ENCODE results near the gene ENOX1.
"Not testable (repeated sequence)": the region's sequence is repeated elsewhere in the genome, so short reads cannot be mapped to it uniquely, and the experiment has no call there.

Gene ENOX1

DNA sequence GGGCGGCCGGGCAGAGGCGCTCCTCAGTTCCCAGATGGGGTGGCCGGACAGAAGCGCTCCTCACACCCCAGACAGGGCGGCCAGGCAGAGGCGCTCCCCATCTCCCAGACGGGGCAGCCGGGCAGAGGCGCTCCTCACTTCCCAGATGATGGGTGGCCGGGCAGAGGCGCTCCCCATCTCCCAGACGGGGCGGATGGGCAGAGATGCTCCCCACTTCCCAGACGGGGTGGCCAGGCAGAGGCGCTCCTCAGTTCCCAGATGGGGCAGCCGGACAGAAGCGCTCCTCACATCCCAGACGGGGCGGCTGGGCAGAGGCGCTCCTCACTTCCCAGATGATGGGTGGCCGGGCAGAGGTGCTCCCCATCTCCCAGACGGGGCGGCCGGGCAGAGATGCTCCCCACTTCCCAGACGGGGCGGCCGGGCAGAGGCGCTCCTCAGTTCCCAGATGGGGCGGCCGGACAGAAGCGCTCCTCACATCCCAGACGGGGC, 370.8 kb downstream of the ENOX1 start:
- DNase-seq: not testable (repeated sequence)

- no peak for DNase-seq
These were observed 372.7 kb downstream of the ENOX1 start for GRCh38 chr13:43414111-43414510.

DNA sequence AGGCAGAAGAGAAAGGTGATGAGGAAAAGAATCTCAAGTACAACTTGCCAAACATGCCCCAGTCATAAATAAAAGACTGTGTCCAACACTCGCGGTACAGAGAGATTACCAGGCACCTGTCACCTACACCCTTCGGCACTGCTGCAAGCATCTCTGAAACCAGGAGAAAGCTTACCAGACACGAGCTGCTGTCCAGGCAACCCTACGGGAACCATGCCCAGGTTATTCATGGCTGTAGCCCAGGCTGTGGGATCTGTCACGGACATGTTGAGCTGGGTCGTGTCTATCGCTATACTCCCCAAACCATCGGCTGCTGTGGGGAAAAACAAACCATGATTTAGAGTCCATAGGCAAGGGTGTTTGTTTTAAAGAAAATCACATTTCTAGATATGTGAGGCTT, 375.0 kb downstream of the ENOX1 start:
- DNase-seq: no peak

DNA sequence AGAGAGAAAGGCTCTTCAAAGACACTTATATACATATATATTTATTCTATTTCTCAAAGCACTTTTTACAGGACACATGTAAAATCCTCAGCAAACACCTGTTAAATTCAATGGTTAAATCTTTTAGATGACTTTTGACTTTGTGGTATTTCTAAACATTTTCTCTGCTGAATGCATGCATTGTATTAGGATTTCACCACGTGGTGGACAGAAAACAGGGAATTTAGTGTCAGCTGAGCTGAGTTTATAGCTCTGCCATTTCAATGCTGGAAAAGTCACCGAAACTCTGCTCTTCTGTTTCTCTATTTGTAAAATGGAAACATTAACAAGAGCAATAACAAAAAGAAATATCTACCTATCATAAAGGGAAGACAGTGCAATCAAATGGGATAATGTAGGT, 375.6 kb downstream of the ENOX1 start:
- no peak for DNase-seq

- no peak for DNase-seq
These were observed 378.5 kb downstream of the ENOX1 start for GRCh38 chr13:43408274-43408673.

- DNase-seq: no peak
These were observed 379.7 kb downstream of the ENOX1 start for GRCh38 chr13:43407023-43407581.

DNA sequence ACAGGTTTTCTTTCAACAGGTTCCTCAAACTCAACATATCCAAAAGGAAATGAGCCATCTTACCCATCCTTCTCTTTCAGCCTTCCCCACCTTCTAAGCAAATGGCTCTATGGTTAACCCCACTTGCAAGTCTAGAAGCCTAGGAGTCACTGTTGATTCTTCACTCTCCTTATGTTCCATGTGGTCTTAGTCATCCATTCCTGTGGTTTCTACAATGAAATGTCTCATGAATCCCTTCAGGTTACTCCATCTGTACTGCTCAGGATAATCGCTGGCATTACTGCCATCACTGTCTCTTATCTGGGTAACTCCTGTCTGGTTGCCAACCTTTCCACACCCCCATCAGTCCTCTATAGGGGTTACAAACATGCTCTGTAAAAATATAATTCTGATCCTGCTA, 381.3 kb downstream of the ENOX1 start:
- no peak for DNase-seq

GRCh38 chr13:43402380-43402779, 384.4 kb downstream of the ENOX1 start:
- no peak for DNase-seq

DNA sequence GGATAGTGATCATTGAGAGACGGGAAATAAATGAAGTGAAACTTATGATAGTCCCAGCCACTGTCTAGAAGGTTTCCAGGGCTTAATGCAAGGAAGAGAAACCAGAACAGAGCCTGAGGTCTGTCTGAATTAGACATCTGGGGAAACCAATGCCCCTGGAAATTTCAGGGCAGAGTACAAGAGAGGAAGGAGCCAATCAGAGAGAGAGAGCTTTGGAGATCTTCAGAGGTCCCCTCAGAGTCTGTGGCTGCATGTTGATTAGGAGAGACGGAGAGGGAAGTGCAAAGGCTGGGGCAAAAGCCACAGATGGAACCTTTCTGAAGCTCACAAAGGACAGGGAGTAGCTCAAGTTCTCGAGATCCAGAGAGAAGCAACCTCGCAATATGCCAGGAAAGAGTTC, 385.4 kb downstream of the ENOX1 start:
- DNase-seq: no peak

DNA sequence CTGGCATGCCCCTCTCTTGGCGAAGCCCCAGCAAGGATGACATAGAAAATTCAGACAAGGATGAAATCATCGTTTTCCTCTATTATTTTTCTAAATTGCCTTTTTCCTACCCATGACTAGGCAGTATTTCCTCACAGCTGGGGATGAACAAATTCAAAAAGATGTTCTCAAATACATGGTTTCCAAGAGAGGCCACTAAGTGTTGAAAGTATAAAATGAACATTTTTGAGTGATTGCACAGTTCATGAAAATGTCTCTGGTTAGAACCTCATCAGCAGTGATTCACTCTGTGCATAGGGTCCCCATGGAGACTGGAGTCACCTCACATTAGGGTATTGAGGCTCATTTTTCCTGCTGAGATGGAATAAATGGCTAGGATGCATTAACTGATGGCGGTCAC, 389.7 kb downstream of the ENOX1 start:
- DNase-seq: no peak

DNA sequence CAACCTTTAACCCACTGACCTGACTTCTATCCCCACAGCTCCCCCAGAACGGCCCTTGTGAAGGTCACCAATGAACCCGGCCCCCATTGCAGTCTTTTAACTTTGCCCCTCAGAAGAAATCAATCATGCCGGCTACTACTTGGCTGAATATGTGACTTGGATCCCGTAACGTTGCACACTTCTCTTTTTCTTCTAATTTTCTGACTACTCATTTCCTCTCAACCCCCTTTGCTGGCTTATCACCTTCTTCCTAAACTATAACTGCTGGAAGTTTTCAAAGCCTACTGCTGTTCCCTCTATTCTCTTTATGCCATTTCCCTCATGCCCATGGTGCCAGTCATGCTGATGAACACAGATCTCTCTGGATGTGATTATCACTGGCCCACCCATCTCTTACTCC, 395.7 kb downstream of the ENOX1 start:
- DNase-seq: no peak

- no peak for DNase-seq
These were observed 396.2 kb downstream of the ENOX1 start for GRCh38 chr13:43390619-43391018.

DNA sequence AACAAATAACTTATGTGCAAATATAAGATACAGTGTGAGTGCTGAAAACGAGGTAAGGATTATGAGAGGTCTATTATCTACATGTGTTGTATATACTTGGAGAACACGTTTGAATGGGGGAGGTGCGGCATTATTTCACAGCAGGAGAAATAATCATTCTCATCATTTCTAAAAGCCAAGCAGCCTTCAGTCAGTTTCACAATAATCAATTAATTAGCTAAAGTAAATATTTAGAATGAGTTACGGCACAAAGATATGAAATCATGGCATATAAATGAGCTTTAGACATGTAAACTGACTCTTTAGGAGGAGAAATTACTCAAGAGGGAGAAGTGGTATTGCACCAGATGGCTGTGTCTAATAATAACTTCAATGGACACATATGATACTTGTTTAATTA, 396.8 kb downstream of the ENOX1 start:
- DNase-seq: no peak

DNA sequence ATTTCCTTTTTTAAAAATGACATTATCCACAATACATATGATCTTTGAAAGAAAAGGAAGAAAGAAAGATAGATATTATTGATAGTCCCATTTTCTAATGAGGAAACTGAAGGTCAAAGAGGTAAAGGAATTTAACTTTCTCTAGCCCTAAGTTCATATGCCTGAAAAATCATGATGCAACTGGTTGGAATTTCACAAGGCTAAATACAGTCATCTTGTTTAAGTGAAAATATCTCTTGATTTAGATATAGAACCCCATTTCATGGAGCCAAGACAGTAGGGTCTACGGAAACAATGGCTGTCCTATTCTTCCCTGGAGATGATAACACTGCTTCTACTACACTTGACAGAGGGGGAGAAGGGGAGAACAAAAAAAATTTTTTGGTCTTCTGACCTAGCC, 397.2 kb downstream of the ENOX1 start:
- no peak for DNase-seq

DNA sequence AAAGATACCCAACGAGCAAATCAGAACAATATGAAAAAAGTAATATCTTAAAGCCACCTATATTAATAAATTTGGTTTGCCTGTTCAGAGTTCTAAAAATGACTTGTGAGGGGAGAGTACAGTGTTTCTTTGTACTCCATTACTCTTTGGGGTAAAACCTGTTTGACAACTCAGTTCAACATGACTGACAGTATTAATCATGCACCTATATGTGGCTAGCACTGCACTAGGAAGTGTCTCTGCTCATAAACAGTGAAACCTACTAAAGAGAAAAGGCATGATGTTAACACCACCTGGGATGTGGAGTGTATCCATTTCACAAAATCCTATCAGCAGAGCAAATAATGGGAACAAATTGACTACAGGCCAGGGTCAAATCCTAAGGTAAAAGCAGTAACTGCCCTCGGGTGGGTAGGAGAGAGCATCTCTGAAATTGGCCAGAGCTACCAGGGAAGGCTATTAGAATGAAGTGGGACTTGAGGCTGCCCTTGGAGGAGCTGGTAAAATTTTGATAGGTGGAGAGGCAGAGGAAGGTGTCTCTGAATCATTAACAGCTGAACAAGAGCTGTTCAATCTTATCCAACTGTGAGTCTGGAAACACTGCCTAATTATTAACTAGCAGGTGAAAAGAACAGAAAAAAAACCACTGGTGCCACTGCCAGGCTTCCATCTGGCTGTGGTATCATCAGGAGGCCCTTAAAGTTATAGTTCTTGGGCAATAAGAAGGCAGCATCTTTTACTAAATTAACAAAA, 398.3 kb downstream of the ENOX1 start:
- no peak for DNase-seq

DNA sequence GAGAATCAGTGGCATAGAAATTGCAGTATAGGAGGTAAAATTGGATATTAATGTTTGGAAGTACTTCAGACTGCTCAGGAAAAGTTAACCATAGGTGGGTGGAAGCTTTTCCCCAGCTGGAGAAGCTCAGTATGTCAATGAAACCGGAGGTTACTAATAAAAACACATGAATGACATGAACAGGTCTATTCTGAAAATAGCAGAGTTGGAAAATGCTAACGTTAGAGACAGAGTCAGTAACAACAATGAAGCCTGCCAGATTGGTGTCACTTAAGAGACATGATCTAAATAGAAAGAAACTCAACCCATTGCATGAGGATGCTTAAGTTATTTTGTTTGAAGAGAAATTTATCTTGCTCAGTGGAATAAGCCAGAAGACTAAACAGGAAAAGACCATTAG, 398.9 kb downstream of the ENOX1 start:
- DNase-seq: no peak

DNA sequence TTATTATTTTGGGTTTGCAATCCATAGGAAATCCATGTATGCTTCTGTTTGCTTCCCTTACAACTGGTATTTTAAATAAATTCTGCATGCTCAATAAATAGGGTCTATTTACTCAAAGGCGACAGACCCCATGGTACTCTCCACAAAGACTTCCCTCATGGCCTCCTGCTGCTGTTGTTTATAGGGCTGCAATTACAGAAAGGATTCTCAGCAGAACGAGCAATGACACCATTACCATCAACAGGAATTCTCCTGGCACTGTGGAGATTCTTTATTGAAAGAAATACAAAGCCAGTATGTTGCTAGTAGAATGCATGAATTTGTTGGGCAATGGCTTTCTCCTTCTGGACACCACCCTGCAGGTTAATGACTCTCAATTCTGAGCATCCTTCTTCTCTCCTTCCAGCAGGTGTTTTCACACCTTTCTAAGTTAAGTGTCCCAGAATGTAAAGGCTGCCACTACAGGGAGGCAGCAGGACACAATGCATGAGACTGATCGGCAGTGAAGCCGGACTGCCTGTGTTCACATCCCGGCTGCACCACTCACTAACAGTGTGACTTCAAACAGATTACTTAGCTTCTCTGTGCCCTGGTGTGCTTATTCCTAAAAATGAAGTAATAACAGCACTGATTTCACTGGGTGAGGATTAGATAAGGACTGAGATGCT, 403.1 kb downstream of the ENOX1 start:
- no peak for DNase-seq

DNA sequence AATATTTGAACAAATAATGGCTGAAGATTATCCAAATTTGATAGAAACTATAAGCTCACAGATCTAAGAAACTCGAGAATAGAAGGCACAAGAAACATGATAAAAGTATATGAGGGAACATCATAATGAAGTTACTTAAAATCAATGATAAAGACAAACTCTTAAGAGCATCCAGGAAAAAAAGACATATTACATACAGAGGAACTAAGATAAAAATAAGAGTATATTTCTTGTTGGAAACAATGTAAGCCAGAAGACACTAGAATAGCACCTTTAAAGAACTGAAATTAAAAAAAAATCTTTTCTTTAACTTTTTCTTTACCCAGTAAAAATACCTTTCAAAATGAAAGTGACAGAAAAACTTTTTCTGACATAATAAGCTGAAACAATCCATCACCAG, 407.0 kb downstream of the ENOX1 start:
- DNase-seq: no peak

- DNase-seq: no peak
These were observed 408.8 kb downstream of the ENOX1 start for GRCh38 chr13:43377973-43378372.

- no peak for DNase-seq
These were observed 409.6 kb downstream of the ENOX1 start for GRCh38 chr13:43377149-43377548.

- no peak for DNase-seq
These were observed 410.2 kb downstream of the ENOX1 start for GRCh38 chr13:43376596-43376995.

- DNase-seq: no peak
These were observed 410.8 kb downstream of the ENOX1 start for GRCh38 chr13:43375797-43376465.

DNA sequence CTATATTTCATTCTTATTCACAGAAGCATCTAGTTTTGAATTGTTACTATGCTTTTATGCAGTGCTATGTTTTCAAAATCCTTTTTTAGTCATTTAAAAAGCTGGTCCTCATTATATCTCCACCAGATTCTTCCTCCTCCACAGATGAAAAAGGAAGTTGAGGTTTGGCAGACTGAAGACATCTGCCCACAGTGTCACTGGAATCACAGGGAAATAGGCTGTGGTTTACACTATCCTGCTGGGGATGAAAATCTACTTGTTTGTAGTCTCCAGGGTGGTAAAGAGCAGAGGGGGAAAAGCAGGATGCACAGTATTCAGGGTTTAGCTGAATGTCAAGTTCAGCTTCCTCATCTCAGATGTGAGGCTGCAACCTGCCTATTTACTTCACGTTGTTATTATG, 412.2 kb downstream of the ENOX1 start:
- DNase-seq: no peak

- DNase-seq: no peak
These were observed 413.4 kb downstream of the ENOX1 start for GRCh38 chr13:43373400-43373799.

All from NCI-H1048 (cell line).